H9 (cell line): ENCODE measurements around the gene MVP. TPM values are rescaled to one million over a fixed set of nuclear protein-coding genes. Genes with fewer than 3 reads are reported as not detected.

ENCODE experiments used
- DNase-seq: peaks from one replicate; pipeline ENCODE4 v3.0.0-alpha.2; 2017
- H2AFZ ChIP-seq: one replicate; pipeline ENCODE4 v1.6.1; 2013; ENCODE audit warnings: mild to moderate bottlenecking, low read length, control low read depth, moderate library complexity
- H2AK5ac ChIP-seq: 2 replicates; pipeline ENCODE4 v1.6.1; 2013; ENCODE audit warnings: low read length, control low read depth, mixed read lengths; ENCODE audit not compliant: insufficient read length
- H2BK120ac ChIP-seq: one replicate; pipeline ENCODE4 v1.6.1; 2013; ENCODE audit warnings: low read depth, mild to moderate bottlenecking, low read length, control low read depth, inconsistent platforms; ENCODE audit not compliant: poor library complexity, severe bottlenecking
- H2BK12ac ChIP-seq: 2 replicates; pipeline ENCODE4 v1.6.1; 2013; ENCODE audit warnings: low read length, control low read depth, mixed read lengths, low read depth; ENCODE audit not compliant: insufficient read length
- H2BK15ac ChIP-seq: 2 replicates; pipeline ENCODE4 v1.6.1; 2013; ENCODE audit warnings: low read depth, low read length, control low read depth
- H2BK20ac ChIP-seq: one replicate; pipeline ENCODE4 v1.6.1; 2013; ENCODE audit warnings: low read depth, mild to moderate bottlenecking, low read length, control low read depth, inconsistent platforms; ENCODE audit not compliant: poor library complexity, severe bottlenecking
- H2BK5ac ChIP-seq: 2 replicates; pipeline ENCODE4 v1.6.1; 2013; ENCODE audit warnings: low read length, control low read depth, mixed read lengths; ENCODE audit not compliant: insufficient read length
- H3K14ac ChIP-seq: 2 replicates; pipeline ENCODE4 v1.6.1; 2013; ENCODE audit warnings: low read length, control low read depth; ENCODE audit not compliant: insufficient read depth
- H3K18ac ChIP-seq: 2 replicates; pipeline ENCODE4 v1.6.1; 2013; ENCODE audit warnings: low read depth, mild to moderate bottlenecking, mixed read lengths, low read length, control low read depth; ENCODE audit not compliant: insufficient read length
- H3K23ac ChIP-seq: 2 replicates; pipeline ENCODE4 v1.6.1; 2013; ENCODE audit warnings: low read length, control low read depth, mixed read lengths, low read depth; ENCODE audit not compliant: insufficient read length
- H3K23me2 ChIP-seq: 2 replicates; pipeline ENCODE4 v1.6.1; 2013; ENCODE audit warnings: low read depth, mild to moderate bottlenecking, mixed read lengths, low read length, control low read depth; ENCODE audit not compliant: insufficient read length, poor library complexity, severe bottlenecking
- H3K27ac ChIP-seq: 2 replicates; pipeline ENCODE4 v1.5.1; 2013; ENCODE audit warnings: low read length, control low read depth, mixed read lengths, low read depth; ENCODE audit not compliant: insufficient read length
- H3K27me3 ChIP-seq: 2 replicates; pipeline ENCODE4 v1.6.1; 2013; ENCODE audit warnings: low read length, control low read depth, inconsistent platforms; ENCODE audit not compliant: insufficient read depth
- H3K4ac ChIP-seq: 2 replicates; pipeline ENCODE4 v1.6.1; 2013; ENCODE audit warnings: low read depth, mild to moderate bottlenecking, control low read depth, inconsistent platforms, low read length, moderate library complexity
- H3K4me1 ChIP-seq: 2 replicates; pipeline ENCODE4 v1.6.1; 2013; ENCODE audit warnings: low read length, control low read depth, inconsistent platforms; ENCODE audit not compliant: insufficient read depth
- H3K4me2 ChIP-seq: 2 replicates; pipeline ENCODE4 v1.6.1; 2013; ENCODE audit warnings: low read length, control low read depth, mixed read lengths; ENCODE audit not compliant: insufficient read length, insufficient read depth
- H3K56ac ChIP-seq: 2 replicates; pipeline ENCODE4 v1.6.1; 2013; ENCODE audit warnings: low read depth, mild to moderate bottlenecking, mixed read lengths, low read length, control low read depth; ENCODE audit not compliant: insufficient read length
- H3K79me1 ChIP-seq: 2 replicates; pipeline ENCODE4 v1.6.1; 2013; ENCODE audit warnings: low read depth, mild to moderate bottlenecking, moderate library complexity, low read length, control low read depth, inconsistent platforms; ENCODE audit not compliant: insufficient read depth, poor library complexity, severe bottlenecking
- H3K79me2 ChIP-seq: 2 replicates; pipeline ENCODE4 v1.6.1; 2013; ENCODE audit warnings: low read length, control low read depth, inconsistent platforms; ENCODE audit not compliant: insufficient read depth
- H3K9ac ChIP-seq: 2 replicates; pipeline ENCODE4 v1.6.1; 2013; ENCODE audit warnings: low read length, control low read depth, mixed read lengths; ENCODE audit not compliant: insufficient read length; ENCODE audit errors: extremely low read depth
- H3K9me3 ChIP-seq: one replicate; pipeline ENCODE4 v1.6.1; 2013; ENCODE audit warnings: low read depth, low read length, inconsistent platforms; ENCODE audit not compliant: control insufficient read depth
- H3T11ph ChIP-seq: one replicate; pipeline ENCODE4 v1.6.1; 2013; ENCODE audit warnings: mild to moderate bottlenecking, low read length, control low read depth, inconsistent platforms
- H4K20me1 ChIP-seq: one replicate; pipeline ENCODE4 v1.6.1; 2013; ENCODE audit not compliant: control insufficient read depth, insufficient read length, insufficient read depth
- H4K5ac ChIP-seq: 2 replicates; pipeline ENCODE4 v1.6.1; 2013; ENCODE audit warnings: low read depth, mild to moderate bottlenecking, mixed read lengths, low read length, control low read depth; ENCODE audit not compliant: insufficient read length
- H4K8ac ChIP-seq: replicated peaks from 2 replicates; pipeline ENCODE4 v1.6.1; 2013; ENCODE audit warnings: low read length, control low read depth, mixed read lengths, low read depth; ENCODE audit not compliant: insufficient read length
- H4K91ac ChIP-seq: 2 replicates; pipeline ENCODE4 v1.6.1; 2013; ENCODE audit warnings: low read depth, mild to moderate bottlenecking, moderate library complexity, mixed read lengths, low read length, control low read depth; ENCODE audit not compliant: insufficient read length
- H3K27ac Mint-ChIP-seq, 3 experiments: 2 replicates in 2 of 3; 3 replicates in 1 of 3; pipeline ENCODE4 v1.8.0; 2020 to 2021; ENCODE audit warnings: mixed read lengths in 3 of 3, mild to moderate bottlenecking in 1 of 3, moderate library complexity in 1 of 3
- H3K27me3 Mint-ChIP-seq: 2 replicates; pipeline ENCODE4 v1.8.0; 2021; ENCODE audit warnings: low read depth, mild to moderate bottlenecking, moderate library complexity, mixed read lengths
- H3K36me3 Mint-ChIP-seq, 3 experiments: 2 replicates in 2 of 3; 3 replicates in 1 of 3; pipeline ENCODE4 v1.8.0; 2020 to 2021; ENCODE audit warnings: low read depth in 3 of 3, mixed read lengths in 3 of 3; ENCODE audit not compliant: insufficient read depth in 1 of 3
- H3K4me1 Mint-ChIP-seq, 2 experiments: 2 replicates each; pipeline ENCODE4 v1.8.0; 2020; ENCODE audit warnings: mixed read lengths in 2 of 2
- H3K4me3 Mint-ChIP-seq, 2 experiments: 2 replicates in 1 of 2; 3 replicates in 1 of 2; pipeline ENCODE4 v1.8.0; 2020 to 2021; ENCODE audit warnings: mild to moderate bottlenecking in 2 of 2, mixed read lengths in 2 of 2, moderate library complexity in 1 of 2
- H3K9me3 Mint-ChIP-seq, 2 experiments: 2 replicates in 1 of 2; 3 replicates in 1 of 2; pipeline ENCODE4 v1.8.0; 2020; ENCODE audit warnings: mild to moderate bottlenecking in 2 of 2, mixed read lengths in 2 of 2, moderate library complexity in 1 of 2
- CTCF ChIP-seq: fragments of 200-600 bp; sonication (generic); conservative IDR thresholded peaks from 3 replicates; pipeline ENCODE4 v1.8.0; 2021; ENCODE audit warnings: antibody characterized with exemption, mild to moderate bottlenecking
- WGBS: extraction: QIAGEN DNeasy Blood & Tissue Kit; methylation state at CpG from one replicate; pipeline ENCODE4 v1.1.7; 2013; ENCODE audit warnings: missing lambda C conversion rate, low lambda C conversion rate, mixed read lengths; ENCODE audit not compliant: insufficient read length; ENCODE audit errors: extremely low coverage; 5-methylcytosine and 5-hydroxymethylcytosine counted together
- total RNA-seq: library from RNA; stranded (reverse); gene quantifications from 2 replicates; pipeline ENCODE4 v1.2.1, GENCODE V29; 2021

Gene MVP
- total RNA-seq, 1 experiment from 2014 or later = 3.1 TPM

GRCh38 chr16:29860218-29860617, 40.0 kb downstream of the MVP start:
- H3K27ac Mint-ChIP-seq = no peak overlapping the region

More at GRCh38 chr16:29860218-29860617, 40.0 kb downstream of the MVP start:
- Histone ChIP-seq H4K20me1 (no peaks in the 10 kb centered on the region), H3K4me2 (no peak overlapping the region), H4K91ac (no peak overlapping the region), H3K79me1 (peaks cover 8% of the 10 kb centered on the region), H3K18ac (no peak overlapping the region), H4K8ac (no peak overlapping the region), H2BK12ac (no peak overlapping the region), H3K23me2 (peaks cover 9% of the 10 kb centered on the region), H3K27ac (no peak overlapping the region), H2BK120ac (no peak overlapping the region), H3K23ac (no peak overlapping the region), H3K79me2 (no peaks in the 10 kb centered on the region), H2BK5ac (no peak overlapping the region), H2BK20ac (no peak overlapping the region), H4K5ac (no peak overlapping the region), H2AFZ (no peak overlapping the region), H2AK5ac (no peak overlapping the region), H2BK15ac (no peak overlapping the region), H3K27me3 (no peaks in the 10 kb centered on the region), H3K9ac (no peak overlapping the region), H3K56ac (no peak overlapping the region), H3K4ac (no peak overlapping the region), H3K9me3 (no peaks in the 10 kb centered on the region), H3T11ph (no peak overlapping the region), H3K14ac (no peak overlapping the region), H3K4me1 (no peaks in the 10 kb centered on the region; the same call in 1 of the 2 replicates)
- WGBS = no CpG with 5 or more reads among the region's 9 CpGs
- no peak for DNase-seq
- Mint-ChIP-seq H3K4me1 (peaks cover 9 to 14% of the 10 kb centered on the region in 2 experiments), H3K27me3 (no peaks in the 10 kb centered on the region; the same call in 1 of the 2 replicates), H3K36me3 (peaks cover 17 to 33% (median 31%) of the 10 kb centered on the region in 3 experiments; a peak in 6 of 7 replicates), H3K9me3 (no peaks in the 10 kb centered on the region), H3K4me3 (no peak overlapping the region)
- TF ChIP-seq CTCF = no peak
